OCI-LY7 (cell line): Measurements from ENCODE around the gene IQGAP2. TPM values are rescaled to one million over a fixed set of nuclear protein-coding genes. Genes with fewer than 3 reads are reported as not detected.

Experiments
- BruUV-seq: library from RNA; stranded (reverse); fragments of 400-500 nt; replicated peaks from 2 replicates; lab custom pipeline; 2021; lab: Mats Ljungman, UMichigan
- CTCF ChIA-PET: fragments of 300-600 bp; sonication (Branson Sonifier 250); formaldehyde crosslinking; loops from one replicate; lab custom pipeline; 2022; ENCODE audit warnings: antibody characterized with exemption; ENCODE audit not compliant: unreplicated experiment; lab: Charles Lee
- POLR2A ChIA-PET: fragments of 300-600 bp; sonication (Branson Sonifier 250); formaldehyde crosslinking; loops from one replicate; lab custom pipeline; 2022; ENCODE audit warnings: antibody characterized with exemption; lab: Charles Lee
- DNase-seq: peaks from one replicate; pipeline ENCODE4 v3.0.0-alpha.2; 2015; ENCODE audit warnings: low spot score
- H2AFZ ChIP-seq: fragments of 200-600 bp; sonication (generic), shearing (Covaris generic); 2 replicates; pipeline ENCODE4 v1.6.1; 2014; ENCODE audit warnings: mild to moderate bottlenecking, antibody characterized with exemption, low read length, moderate library complexity
- H3K27ac ChIP-seq: fragments of 200-600 bp; sonication (generic); 2 replicates; pipeline ENCODE4 v1.5.1; 2014; ENCODE audit warnings: mixed run types, low read depth, mild to moderate bottlenecking, moderate library complexity, low read length, inconsistent platforms; ENCODE audit not compliant: poor library complexity, severe bottlenecking
- H3K36me3 ChIP-seq: fragments of 200-600 bp; sonication (generic); 2 replicates; pipeline ENCODE4 v1.6.1; 2014; ENCODE audit warnings: mild to moderate bottlenecking, antibody characterized with exemption, low read length, moderate library complexity, mixed read lengths; ENCODE audit not compliant: insufficient read depth
- H3K4me1 ChIP-seq: fragments of 200-600 bp; sonication (generic); 2 replicates; pipeline ENCODE4 v1.5.1; 2014; ENCODE audit warnings: mild to moderate bottlenecking, low read length; ENCODE audit not compliant: insufficient read depth, poor library complexity, severe bottlenecking
- H3K4me2 ChIP-seq: fragments of 200-600 bp; sonication (generic); 2 replicates; pipeline ENCODE4 v1.6.1; 2014; ENCODE audit warnings: mild to moderate bottlenecking, low read length
- H3K4me3 ChIP-seq: fragments of 200-600 bp; sonication (generic); 2 replicates; pipeline ENCODE4 v1.5.1; 2014; ENCODE audit warnings: mild to moderate bottlenecking, low read depth, low read length; ENCODE audit not compliant: poor library complexity, severe bottlenecking
- H3K79me2 ChIP-seq: fragments of 200-600 bp; sonication (generic); 2 replicates; pipeline ENCODE4 v1.6.1; 2016; ENCODE audit warnings: low read depth, mild to moderate bottlenecking, low read length, moderate library complexity, mixed read lengths; ENCODE audit not compliant: insufficient read depth
- H3K9me2 ChIP-seq: fragments of 200-600 bp; sonication (generic); 2 replicates; pipeline ENCODE4 v1.6.1; 2016; ENCODE audit warnings: mild to moderate bottlenecking, low read length, mixed read lengths; ENCODE audit not compliant: insufficient read depth
- H3K9me3 ChIP-seq: fragments of 200-600 bp; sonication (generic); 2 replicates; pipeline ENCODE4 v1.6.1; 2014; ENCODE audit warnings: mild to moderate bottlenecking, mixed run types, low read length, mixed read lengths
- H4K20me1 ChIP-seq: fragments of 200-600 bp; sonication (generic); 2 replicates; pipeline ENCODE4 v1.6.1; 2014; ENCODE audit warnings: mild to moderate bottlenecking, antibody characterized with exemption, low read length, moderate library complexity, mixed read lengths; ENCODE audit not compliant: insufficient read depth
- CTCF ChIP-seq: fragments of 200-600 bp; sonication (generic); conservative IDR thresholded peaks from 2 replicates; pipeline ENCODE4 v1.5.1; 2014; ENCODE audit warnings: mild to moderate bottlenecking, antibody characterized with exemption, low read length, moderate library complexity, mixed read lengths
- EZH2phosphoT487 ChIP-seq: fragments of 200-600 bp; sonication (generic); IDR thresholded peaks from 2 replicates; pipeline ENCODE4 v1.6.1; 2018; ENCODE audit warnings: low read depth, borderline replicate concordance, mild to moderate bottlenecking, mixed run types, antibody characterized with exemption, low read length, moderate library complexity, mixed read lengths
- intact Hi-C: fragments of 100-400 bp; cut with micrococcal nuclease; formaldehyde crosslinking; loops from one replicate; pipeline ENCODE4 v1.10.0; 2022; ENCODE audit not compliant: unreplicated experiment
- total RNA-seq, 2 experiments: library from RNA; depleted of rRNA in 1 of 2; stranded (reverse); fragments of >200 nt in 1 of 2; shearing (Covaris generic) in 1 of 2; gene quantifications; 2 replicates each; pipeline ENCODE4 v1.2.3, GENCODE V29; 2014 to 2022

Gene IQGAP2
- total RNA-seq, 2 experiments from 2014 or later: 30.0 to 50.2 TPM

DNA sequence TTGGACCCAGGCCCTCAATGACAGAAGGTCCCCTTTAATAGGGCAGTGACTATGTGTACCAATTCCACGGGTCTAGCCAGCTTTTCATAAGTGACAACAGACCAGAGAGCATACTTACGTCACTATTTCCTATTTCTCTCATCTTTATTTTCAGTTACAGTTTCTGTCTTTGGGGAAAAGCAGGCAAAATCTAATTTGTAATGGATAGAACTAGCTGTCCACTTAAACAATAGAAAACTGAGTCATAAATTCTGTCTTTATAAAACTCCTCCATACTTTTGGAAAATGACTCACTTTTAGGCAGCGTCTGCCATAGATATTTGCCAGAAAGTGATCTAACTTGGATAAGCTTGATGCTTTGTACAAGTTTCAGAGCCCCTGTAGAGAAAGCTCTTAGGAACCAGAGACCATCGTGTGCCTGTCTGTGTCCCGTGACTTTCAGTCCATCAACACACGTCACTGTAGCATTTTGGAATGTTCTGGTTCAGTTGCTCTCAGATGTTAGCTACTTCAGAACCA lies 118.2 kb downstream of the IQGAP2 start:
- TF ChIP-seq EZH2phosphoT487 (no peak), CTCF (no peak)
- Histone ChIP-seq H3K4me2 (no peak overlapping the region), H3K9me3 (no peaks in the 10 kb centered on the region), H3K4me3 (no peak overlapping the region), H3K79me2 (no peaks in the 10 kb centered on the region), H3K36me3 (no peaks in the 10 kb centered on the region; the same call in 1 of the 2 replicates), H4K20me1 (no peaks in the 10 kb centered on the region), H3K4me1 (no peaks in the 10 kb centered on the region), H2AFZ (no peak overlapping the region), H3K9me2 (no peaks in the 10 kb centered on the region), H3K27ac (no peak overlapping the region)
- CTCF ChIA-PET: no interaction called here
- POLR2A ChIA-PET: interaction anchor here (0.6 kb wide), 1 partner anchor 1064 kb away, joined by 4 read pairs; no protein-coding TSS in a partner anchor
- no peak for DNase-seq
- BruUV-seq: no TSS peak
- intact Hi-C loops: no loop called here

- no peak overlapping the region for H3K4me2 ChIP-seq
- no peaks in the 10 kb centered on the region for H3K79me2 ChIP-seq
- DNase-seq: no peak
- H2AFZ ChIP-seq: no peak overlapping the region
- H3K36me3 ChIP-seq: no peaks in the 10 kb centered on the region; the same call in 1 of the 2 replicates
- no peak for TF ChIP-seq CTCF
- no peak for TF ChIP-seq EZH2phosphoT487
- H3K9me2 ChIP-seq: no peaks in the 10 kb centered on the region
- ChIA-PET POLR2A (interaction anchor here (0.7 kb wide), 1 partner anchor 788 kb away, joined by 3 read pairs; no protein-coding TSS in a partner anchor), CTCF (no interaction called here)
- H3K4me3 ChIP-seq: no peak overlapping the region
- no peaks in the 10 kb centered on the region for H4K20me1 ChIP-seq
- no peak overlapping the region for H3K27ac ChIP-seq
- H3K9me3 ChIP-seq: no peaks in the 10 kb centered on the region
- no peaks in the 10 kb centered on the region for H3K4me1 ChIP-seq
- intact Hi-C loops: no loop called here
- no TSS peak for BruUV-seq
Measured at GRCh38 chr5:76522103-76522935, 119.2 kb downstream of the IQGAP2 start.
